Measurements from ENCODE around the gene ZNF142.

The ZNF142 gene

DNA sequence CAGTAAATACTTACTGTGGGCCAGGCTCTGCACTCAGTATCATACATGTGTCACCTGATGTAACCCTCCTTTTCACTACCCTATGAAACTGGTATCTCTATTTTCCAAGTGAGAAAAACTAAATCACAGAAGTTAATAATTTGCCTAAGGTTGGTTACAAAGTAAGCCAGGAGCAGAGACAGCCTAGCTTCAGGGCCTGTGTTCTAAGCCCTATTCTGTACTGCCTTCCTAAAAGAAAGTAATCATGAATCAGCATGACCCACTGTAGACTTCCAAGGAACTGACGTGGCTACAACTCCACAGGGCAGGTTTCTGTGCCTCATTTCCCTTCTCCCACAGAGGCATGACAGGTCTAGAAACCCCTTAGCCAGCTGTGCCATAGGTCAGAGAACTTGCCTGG lies 14.3 kb downstream of the ZNF142 start:
- DNase-seq: no peak
- no peak overlapping the region for H3K4me3 ChIP-seq (ENCODE audit: low read depth, low read length)
- H3K27me3 ChIP-seq: no peaks in the 10 kb centered on the region
- no peak for TF ChIP-seq CTCF (IDR thresholded peaks at IDR 0.05; ENCODE audit: low read depth, low read length)
- no peaks in the 10 kb centered on the region for H3K9me3 ChIP-seq
- H3K36me3 ChIP-seq: peaks cover 77% of the 10 kb centered on the region
- no peaks in the 10 kb centered on the region for H3K4me1 ChIP-seq

DNA sequence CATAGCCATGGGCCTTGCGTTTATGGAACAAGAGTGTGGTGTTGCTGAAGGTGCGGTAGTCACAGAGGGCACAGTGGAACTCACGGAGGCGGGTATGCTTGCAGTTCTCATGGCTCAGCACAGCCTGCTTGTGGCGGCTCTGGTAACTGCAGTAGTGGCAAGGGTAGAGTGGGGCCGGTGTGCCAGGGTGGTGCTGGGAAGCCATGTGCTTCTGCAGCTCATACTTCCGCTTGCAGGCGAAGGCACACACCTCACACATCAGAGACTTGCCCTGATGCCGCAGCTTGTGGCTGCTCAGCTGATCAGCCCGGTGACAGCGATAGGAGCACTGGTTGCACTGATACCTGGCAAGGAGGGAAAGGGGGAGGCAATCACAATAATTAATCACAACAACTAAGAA lies 14.7 kb downstream of the ZNF142 start:
- peaks cover 75% of the 10 kb centered on the region for H3K36me3 ChIP-seq
- no peaks in the 10 kb centered on the region for H3K9me3 ChIP-seq

DNA sequence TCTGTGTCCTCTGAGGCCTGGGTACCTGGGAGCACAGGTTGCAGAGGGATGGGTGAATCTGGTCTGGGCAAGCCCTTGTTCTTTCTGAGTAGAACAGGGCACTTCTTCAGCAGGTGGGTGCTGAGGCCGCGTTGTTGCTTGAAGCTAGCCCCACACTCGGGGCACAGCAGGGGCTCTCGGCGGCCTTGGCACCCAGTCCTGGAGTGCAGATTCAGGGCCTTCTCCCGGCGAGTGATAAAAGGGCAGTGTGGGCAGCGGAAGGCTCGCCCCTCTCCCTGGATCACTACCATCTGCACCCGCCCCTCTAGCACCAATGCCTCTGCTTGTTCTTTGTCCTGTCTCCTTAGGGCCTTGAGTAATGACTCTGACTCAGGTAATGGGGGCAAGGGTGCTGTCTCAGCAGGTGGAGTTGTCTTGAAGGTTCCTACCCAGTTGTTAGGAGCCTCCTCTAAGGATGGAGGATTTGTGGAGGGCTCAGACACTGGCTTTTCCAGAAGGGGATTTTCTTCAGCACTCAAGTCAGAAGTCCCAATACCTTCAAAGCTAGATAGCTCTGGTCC lies 15.6 kb downstream of the ZNF142 start:
- Histone ChIP-seq H3K4me3 (ENCODE audit: low read depth, low read length) (no peak overlapping the region), H3K27me3 (no peaks in the 10 kb centered on the region), H3K9me3 (no peaks in the 10 kb centered on the region), H3K4me1 (no peaks in the 10 kb centered on the region), H3K36me3 (peaks cover 74% of the 10 kb centered on the region)
- no peak for DNase-seq
- TF ChIP-seq CTCF (IDR thresholded peaks at IDR 0.05; ENCODE audit: low read depth, low read length): no peak

More for the DNA sequence above, 14.7 kb downstream of the ZNF142 start:
- H3K4me3 ChIP-seq (ENCODE audit: low read depth, low read length): no peak overlapping the region
- no peak for TF ChIP-seq CTCF (IDR thresholded peaks at IDR 0.05; ENCODE audit: low read depth, low read length)
- no peak for DNase-seq
- no peaks in the 10 kb centered on the region for H3K4me1 ChIP-seq
- H3K27me3 ChIP-seq: no peaks in the 10 kb centered on the region

GRCh38 chr2:218642786-218643185 lies 16.6 kb downstream of the ZNF142 start:
- DNase-seq: no peak
- H3K4me1 ChIP-seq: no peaks in the 10 kb centered on the region
- no peak for TF ChIP-seq CTCF (IDR thresholded peaks at IDR 0.05; ENCODE audit: low read depth, low read length)
- H3K9me3 ChIP-seq: no peaks in the 10 kb centered on the region
- H3K4me3 ChIP-seq (ENCODE audit: low read depth, low read length): no peak overlapping the region
- H3K36me3 ChIP-seq: peaks cover 74% of the 10 kb centered on the region
- no peaks in the 10 kb centered on the region for H3K27me3 ChIP-seq

DNA sequence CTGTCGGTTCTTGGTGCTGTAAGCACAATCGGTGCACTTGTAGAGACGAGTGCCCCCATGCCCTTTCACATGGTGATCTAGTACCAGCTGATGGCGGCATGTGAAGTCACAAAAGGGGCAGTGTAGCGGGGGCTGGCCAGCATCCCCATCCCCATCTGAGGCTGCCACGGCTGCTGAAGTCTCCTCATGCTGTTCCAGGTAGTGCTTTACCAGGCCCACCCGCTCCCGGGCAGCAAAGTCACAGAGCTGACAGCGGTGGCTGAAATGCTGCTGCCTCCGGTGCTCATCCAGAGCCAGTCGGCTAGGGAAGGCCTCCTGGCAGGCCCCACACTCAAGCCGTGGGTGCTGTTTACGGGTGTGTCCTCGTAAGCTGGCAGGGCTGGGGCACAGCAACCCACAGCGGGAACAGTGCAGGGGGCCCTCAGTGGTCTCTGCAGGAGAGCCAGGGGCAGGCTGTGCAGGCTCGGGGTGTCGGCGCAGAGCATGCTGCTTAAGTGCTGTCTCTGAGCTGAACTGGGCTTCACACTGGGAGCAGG lies 17.2 kb downstream of the ZNF142 start:
- no peaks in the 10 kb centered on the region for H3K9me3 ChIP-seq
- H3K4me3 ChIP-seq (ENCODE audit: low read depth, low read length): no peak overlapping the region
- H3K36me3 ChIP-seq: peaks cover 75% of the 10 kb centered on the region
- no peaks in the 10 kb centered on the region for H3K4me1 ChIP-seq
- no peaks in the 10 kb centered on the region for H3K27me3 ChIP-seq
- no peak for DNase-seq
- TF ChIP-seq CTCF (IDR thresholded peaks at IDR 0.05; ENCODE audit: low read depth, low read length): no peak

- TF ChIP-seq CTCF (IDR thresholded peaks at IDR 0.05; ENCODE audit: low read depth, low read length): no peak
- no peaks in the 10 kb centered on the region for H3K27me3 ChIP-seq
- no peaks in the 10 kb centered on the region for H3K4me1 ChIP-seq
- no peaks in the 10 kb centered on the region for H3K9me3 ChIP-seq
- DNase-seq: no peak
- H3K4me3 ChIP-seq (ENCODE audit: low read depth, low read length): no peak overlapping the region
- peaks cover 83% of the 10 kb centered on the region for H3K36me3 ChIP-seq
Observed at GRCh38 chr2:218638372-218638771, 21.1 kb downstream of the ZNF142 start.

Measured in BE2C (cell line).